CD14-positive monocyte (primary cell): ENCODE data around the gene NCCRP1. TPM values are rescaled to one million over a fixed set of nuclear protein-coding genes. Genes with fewer than 3 reads are reported as not detected.

Experiments
- DNase-seq, 3 donors: peaks; one replicate each; pipeline ENCODE4 v3.0.0-alpha.2; 2011 to 2022
- H2AFZ ChIP-seq: 2 replicates; pipeline ENCODE4 v1.6.0; 2012; ENCODE audit warnings: mild to moderate bottlenecking, low read depth, low read length, inconsistent platforms; ENCODE audit not compliant: insufficient read depth, poor library complexity, severe bottlenecking
- H3K27ac ChIP-seq, 2 donors: 1 replicate in 1 of 2; 2 replicates in 1 of 2; pipeline ENCODE4 v1.5.1; 2012 to 2013; ENCODE audit warnings: low read length in 2 of 2, control low read depth in 1 of 2, inconsistent platforms in 1 of 2, low read depth in 1 of 2, mild to moderate bottlenecking in 1 of 2
- H3K27me3 ChIP-seq, 2 donors: one replicate each; pipeline versions ENCODE4 v1.6.0 to v1.6.1; 2011 to 2013; ENCODE audit warnings: low read length in 2 of 2; ENCODE audit not compliant: control insufficient read depth in 2 of 2, insufficient read depth in 2 of 2
- H3K36me3 ChIP-seq, 2 donors: replicated peaks in 1 of 2; 1 replicate in 1 of 2; 2 replicates in 1 of 2; pipeline versions ENCODE4 v1.5.1 to v1.6.1; 2012 to 2013; ENCODE audit warnings: low read length in 2 of 2, control low read depth in 1 of 2, inconsistent platforms in 1 of 2, mild to moderate bottlenecking in 1 of 2; ENCODE audit not compliant: insufficient read depth in 2 of 2, control insufficient read depth in 1 of 2
- H3K4me1 ChIP-seq, 2 donors: 1 replicate in 1 of 2; 2 replicates in 1 of 2; pipeline versions ENCODE4 v1.5.1 to v1.6.1; 2012 to 2013; ENCODE audit warnings: low read length in 2 of 2, control low read depth in 1 of 2, inconsistent platforms in 1 of 2, mild to moderate bottlenecking in 1 of 2, moderate library complexity in 1 of 2; ENCODE audit not compliant: insufficient read depth in 2 of 2, control insufficient read depth in 1 of 2
- H3K4me2 ChIP-seq: replicated peaks from 2 replicates; pipeline ENCODE3; 2012; ENCODE audit warnings: low read length, moderate library complexity, mild to moderate bottlenecking; ENCODE audit not compliant: poor library complexity, severe bottlenecking; ENCODE audit errors: extremely low read depth
- H3K4me3 ChIP-seq, 3 experiments: fragments of 200-600 bp in 1 of 3; sonication (generic) in 1 of 3; replicated peaks in 1 of 3; 1 replicate in 2 of 3; 2 replicates in 1 of 3; pipeline ENCODE4 v1.5.1; 2011 to 2013; ENCODE audit warnings: low read length in 3 of 3, mild to moderate bottlenecking in 3 of 3, control low read depth in 2 of 3, low read depth in 2 of 3, inconsistent platforms in 1 of 3, moderate library complexity in 1 of 3
- H3K79me2 ChIP-seq: 2 replicates; pipeline ENCODE4 v1.6.0; 2012; ENCODE audit warnings: mild to moderate bottlenecking, control low read depth, inconsistent platforms, low read length, moderate library complexity; ENCODE audit not compliant: insufficient read depth
- H3K9ac ChIP-seq: 2 replicates; pipeline ENCODE4 v1.6.0; 2017; ENCODE audit warnings: low read length, mild to moderate bottlenecking; ENCODE audit not compliant: insufficient read depth, poor library complexity, severe bottlenecking
- H3K9me3 ChIP-seq, 2 donors: replicated peaks in 1 of 2; 1 replicate in 1 of 2; 2 replicates in 1 of 2; pipeline versions ENCODE4 v1.5.1 to v1.6.1; 2012 to 2013; ENCODE audit warnings: low read length in 2 of 2, control low read depth in 1 of 2; ENCODE audit not compliant: control insufficient read depth in 1 of 2, insufficient read depth in 1 of 2
- H4K20me1 ChIP-seq: 2 replicates; pipeline ENCODE4 v1.6.0; 2012; ENCODE audit warnings: mild to moderate bottlenecking, low read length, control low read depth, moderate library complexity; ENCODE audit not compliant: insufficient read depth
- H3K27ac Mint-ChIP-seq, 7 donors: one replicate each; pipeline ENCODE4 v1.8.0; 2020; ENCODE audit warnings: mild to moderate bottlenecking in 7 of 7, mixed read lengths in 7 of 7, moderate library complexity in 6 of 7, inconsistent platforms in 2 of 7
- H3K27me3 Mint-ChIP-seq, 3 donors: one replicate each; pipeline ENCODE4 v1.8.0; 2021 to 2022; ENCODE audit warnings: low read depth in 3 of 3, mild to moderate bottlenecking in 3 of 3, mixed read lengths in 3 of 3, moderate library complexity in 3 of 3, inconsistent platforms in 1 of 3
- H3K36me3 Mint-ChIP-seq, 2 donors: one replicate each; pipeline ENCODE4 v1.8.0; 2020; ENCODE audit warnings: mixed read lengths in 2 of 2, inconsistent platforms in 1 of 2, mild to moderate bottlenecking in 1 of 2
- H3K4me1 Mint-ChIP-seq: one replicate; pipeline ENCODE4 v1.8.0; 2020; ENCODE audit warnings: mild to moderate bottlenecking, mixed read lengths
- H3K4me3 Mint-ChIP-seq, 2 donors: one replicate each; pipeline ENCODE4 v1.8.0; 2020; ENCODE audit warnings: mild to moderate bottlenecking in 2 of 2, mixed read lengths in 2 of 2, moderate library complexity in 1 of 2
- H3K9me3 Mint-ChIP-seq, 7 donors: one replicate each; pipeline ENCODE4 v1.8.0; 2020 to 2022; ENCODE audit warnings: mixed read lengths in 7 of 7, mild to moderate bottlenecking in 6 of 7, moderate library complexity in 6 of 7, inconsistent platforms in 2 of 7
- WGBS: methylation state at CpG from one replicate; pipeline ENCODE4 v1.1.5; 2013; ENCODE audit warnings: missing lambda C conversion rate; ENCODE audit not compliant: insufficient coverage; 5-methylcytosine and 5-hydroxymethylcytosine counted together
- intact Hi-C, 2 donors: fragments of 100-400 bp; cut with micrococcal nuclease; formaldehyde crosslinking; loops; one replicate each; pipeline versions ENCODE4 v1.15.0 to v1.15.1; 2023
- polyA plus RNA-seq, 3 donors: library from polyadenylated mRNA; depleted of rRNA in 1 of 3; unstranded in 2 of 3; stranded (reverse) in 1 of 3; fragments of 300-500 nt in 2 of 3; fragments of >200 nt in 1 of 3; fragmentation: Illumina TruSeq in 2 of 3; gene quantifications; 1 replicate in 2 of 3; 2 replicates in 1 of 3; pipeline ENCODE4 v1.2.3, GENCODE V29; 2012 to 2021
- TF ChIP-seq, protein P1 (sequence below): fragments of 200-600 bp; IDR thresholded peaks from one replicate; pipeline ENCODE4 v1.8.0; 2022; ENCODE audit warnings: antibody characterized with exemption, mild to moderate bottlenecking

The NCCRP1 gene
- polyA plus RNA-seq, 3 donors: not detected

DNA sequence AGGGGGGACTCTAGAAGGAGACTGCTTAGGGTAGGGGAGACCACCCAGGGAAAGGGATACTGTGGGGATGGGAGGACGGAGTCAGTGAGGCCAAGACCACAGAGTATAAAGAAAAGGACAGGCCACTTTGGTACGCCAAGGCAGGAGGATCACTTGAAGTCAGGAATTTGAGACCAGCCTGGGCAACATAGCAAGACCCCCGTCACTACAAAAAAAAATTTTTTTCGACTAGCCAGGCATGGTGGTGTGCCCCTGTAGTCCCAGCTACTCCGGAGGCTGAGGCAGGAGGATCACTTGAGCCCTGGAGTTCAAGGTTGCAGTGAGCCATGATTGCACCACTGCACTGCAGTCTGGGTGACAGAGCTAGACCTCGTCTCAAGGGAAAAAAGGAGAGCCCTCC is 41.4 kb downstream of the NCCRP1 start:
- Histone ChIP-seq H3K9ac (peak overlapping the region; percentile 15), H3K9me3 (no peaks in the 10 kb centered on the region), H3K36me3 (no peaks in the 10 kb centered on the region), H3K27me3 (no peaks in the 10 kb centered on the region), H3K4me1 (no peaks in the 10 kb centered on the region), H2AFZ (no peak overlapping the region), H3K4me2 (no peak overlapping the region), H3K4me3 (no peak overlapping the region), H3K79me2 (no peaks in the 10 kb centered on the region), H3K27ac (no peak overlapping the region), H4K20me1 (no peaks in the 10 kb centered on the region)
- TF ChIP-seq, protein P1, sequence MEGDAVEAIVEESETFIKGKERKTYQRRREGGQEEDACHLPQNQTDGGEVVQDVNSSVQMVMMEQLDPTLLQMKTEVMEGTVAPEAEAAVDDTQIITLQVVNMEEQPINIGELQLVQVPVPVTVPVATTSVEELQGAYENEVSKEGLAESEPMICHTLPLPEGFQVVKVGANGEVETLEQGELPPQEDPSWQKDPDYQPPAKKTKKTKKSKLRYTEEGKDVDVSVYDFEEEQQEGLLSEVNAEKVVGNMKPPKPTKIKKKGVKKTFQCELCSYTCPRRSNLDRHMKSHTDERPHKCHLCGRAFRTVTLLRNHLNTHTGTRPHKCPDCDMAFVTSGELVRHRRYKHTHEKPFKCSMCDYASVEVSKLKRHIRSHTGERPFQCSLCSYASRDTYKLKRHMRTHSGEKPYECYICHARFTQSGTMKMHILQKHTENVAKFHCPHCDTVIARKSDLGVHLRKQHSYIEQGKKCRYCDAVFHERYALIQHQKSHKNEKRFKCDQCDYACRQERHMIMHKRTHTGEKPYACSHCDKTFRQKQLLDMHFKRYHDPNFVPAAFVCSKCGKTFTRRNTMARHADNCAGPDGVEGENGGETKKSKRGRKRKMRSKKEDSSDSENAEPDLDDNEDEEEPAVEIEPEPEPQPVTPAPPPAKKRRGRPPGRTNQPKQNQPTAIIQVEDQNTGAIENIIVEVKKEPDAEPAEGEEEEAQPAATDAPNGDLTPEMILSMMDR: no peak
- Mint-ChIP-seq H3K9me3 (no peaks in the 10 kb centered on the region), H3K4me3 (no peak overlapping the region), H3K27me3 (peaks cover 2 to 7% (median 4%) of the 10 kb centered on the region in 3 donors), H3K4me1 (peaks cover 5% of the 10 kb centered on the region), H3K36me3 (no peaks in the 10 kb centered on the region), H3K27ac (peak overlapping the region in 1 of 7 donors; percentile 42)
- 95% methylated on average over 5 of the region's 6 CpGs for WGBS
- intact Hi-C loops: no loop called here
- DNase-seq: no peak

DNA sequence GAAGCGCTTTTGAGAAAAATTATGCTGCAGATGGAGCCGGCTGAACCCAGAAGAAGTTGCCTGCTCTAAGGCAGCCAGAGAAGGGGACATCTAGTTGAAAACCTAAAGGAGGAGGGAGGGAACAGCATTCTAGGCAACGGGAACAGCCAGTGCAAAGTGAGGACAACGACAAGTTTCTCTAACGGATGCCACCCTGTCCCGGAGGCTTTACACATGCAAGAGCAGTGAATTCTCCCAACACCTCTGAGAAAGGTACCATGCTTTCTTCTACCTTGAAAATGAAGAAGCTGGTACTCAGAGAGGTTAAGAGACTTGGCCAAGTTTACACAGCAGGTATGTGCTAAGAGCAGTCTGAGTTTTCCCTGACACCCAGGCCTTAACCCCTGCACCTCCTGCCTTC is 42.2 kb downstream of the NCCRP1 start:
- Histone ChIP-seq H3K79me2 (no peaks in the 10 kb centered on the region), H3K36me3 (no peaks in the 10 kb centered on the region), H2AFZ (no peak overlapping the region), H3K4me2 (no peak overlapping the region), H3K9me3 (no peaks in the 10 kb centered on the region), H3K27me3 (no peaks in the 10 kb centered on the region), H3K4me1 (no peaks in the 10 kb centered on the region), H3K4me3 (no peak overlapping the region), H4K20me1 (no peaks in the 10 kb centered on the region), H3K27ac (no peak overlapping the region), H3K9ac (no peak overlapping the region)
- peaks cover 5% of the 10 kb centered on the region for H3K4me1 Mint-ChIP-seq
- WGBS: 94% methylated on average over 2 of the region's 6 CpGs
- no peaks in the 10 kb centered on the region for H3K36me3 Mint-ChIP-seq
- peaks cover 2 to 9% (median 5%) of the 10 kb centered on the region in 3 donors for H3K27me3 Mint-ChIP-seq
- TF ChIP-seq, protein P1: no peak
- no peak for DNase-seq
- H3K4me3 Mint-ChIP-seq: no peak overlapping the region
- intact Hi-C loops: no loop called here
- H3K9me3 Mint-ChIP-seq: no peaks in the 10 kb centered on the region
- H3K27ac Mint-ChIP-seq: no peak overlapping the region
